Stomach (tissue), 9 donors: Measurements from ENCODE around the gene CYP4F8. TPM values are rescaled to one million over a fixed set of nuclear protein-coding genes. Genes with fewer than 3 reads are reported as not detected.

ENCODE experiments used
- DNase-seq, 2 donors: peaks; one replicate each; pipeline versions ENCODE4 v3.0.0 to v3.0.0-alpha.2; 2013 to 2019
- H3K27ac ChIP-seq, 5 donors: fragments of 200-600 bp in 4 of 5; sonication (generic) in 4 of 5; one replicate each; pipeline ENCODE4 v1.5.1; 2013 to 2019; ENCODE audit warnings: mild to moderate bottlenecking in 1 of 5, moderate library complexity in 1 of 5
- H3K27me3 ChIP-seq, 3 donors: fragments of 200-600 bp; sonication (generic); one replicate each; pipeline ENCODE4 v1.5.1; 2017 to 2019; ENCODE audit warnings: mixed run types in 1 of 3
- H3K36me3 ChIP-seq, 4 donors: fragments of 200-600 bp; sonication (generic); 1 replicate in 3 of 4; 2 replicates in 1 of 4; pipeline ENCODE4 v1.5.1; 2016 to 2019
- H3K4me1 ChIP-seq, 4 donors: fragments of 200-600 bp; sonication (generic); one replicate each; pipeline ENCODE4 v1.5.1; 2016 to 2019
- H3K4me3 ChIP-seq, 4 donors: fragments of 200-600 bp; sonication (generic) in 3 of 4; one replicate each; pipeline ENCODE4 v1.5.1; 2016 to 2019; ENCODE audit warnings: mild to moderate bottlenecking in 1 of 4
- H3K9me3 ChIP-seq, 4 donors: fragments of 200-600 bp; sonication (generic); one replicate each; pipeline ENCODE4 v1.5.1; 2016 to 2019
- EP300 ChIP-seq: sonication (generic); formaldehyde crosslinking; IDR thresholded peaks from one replicate; pipeline ENCODE4 v1.6.1; 2017; ENCODE audit warnings: antibody characterized with exemption
- POLR2A ChIP-seq, 4 donors: fragments of 450-650 bp; IDR thresholded peaks; one replicate each; pipeline ENCODE4 v1.6.1; 2016; ENCODE audit warnings: antibody characterized with exemption in 4 of 4, control low read depth in 2 of 4, mild to moderate bottlenecking in 1 of 4, moderate library complexity in 1 of 4
- POLR2AphosphoS5 ChIP-seq, 3 donors: sonication (generic); formaldehyde crosslinking; IDR thresholded peaks; one replicate each; pipeline ENCODE4 v1.6.1; 2016; ENCODE audit warnings: antibody characterized with exemption in 3 of 3
- WGBS, 5 donors: extraction: QIAGEN DNeasy Blood & Tissue Kit in 3 of 5; methylation state at CpG; one replicate each; pipeline versions ENCODE4 v1.1.5 to v1.1.7; 2013 to 2018; 5-methylcytosine and 5-hydroxymethylcytosine counted together
- intact Hi-C: fragments of 100-400 bp; cut with DNase I; formaldehyde crosslinking; loops from one replicate; pipeline ENCODE4 v1.15.1; 2023; ENCODE audit warnings: low total_unique reads
- polyA plus RNA-seq, 3 donors: library from polyadenylated mRNA; stranded (reverse); fragments of 200-250 nt; gene quantifications; one replicate each; pipeline ENCODE4 v1.2.3, GENCODE V29; 2013
- total RNA-seq, 5 donors: library from RNA; depleted of rRNA; stranded (reverse); fragments of >200 nt; gene quantifications; one replicate each; pipeline versions ENCODE4 v1.1.0 to v1.2.3, GENCODE V29; 2014 to 2016
- TF ChIP-seq, protein P1 (sequence below), 7 experiments: fragments of 450-650 bp in 4 of 7; fragments of 200-600 bp in 3 of 7; sonication (generic) in 3 of 7; IDR thresholded peaks; one replicate each; pipeline ENCODE4 v1.5.1; 2016 to 2019; ENCODE audit warnings: antibody characterized with exemption in 7 of 7, control low read depth in 2 of 7, mild to moderate bottlenecking in 1 of 7
- donor health status: healthy with polysubstance abuse.
- donor health status: Bipolar disorder and iron deficiency.
- donor health status: healthy.

The CYP4F8 gene
- total and polyA plus RNA-seq, 8 donors: not detected

DNA sequence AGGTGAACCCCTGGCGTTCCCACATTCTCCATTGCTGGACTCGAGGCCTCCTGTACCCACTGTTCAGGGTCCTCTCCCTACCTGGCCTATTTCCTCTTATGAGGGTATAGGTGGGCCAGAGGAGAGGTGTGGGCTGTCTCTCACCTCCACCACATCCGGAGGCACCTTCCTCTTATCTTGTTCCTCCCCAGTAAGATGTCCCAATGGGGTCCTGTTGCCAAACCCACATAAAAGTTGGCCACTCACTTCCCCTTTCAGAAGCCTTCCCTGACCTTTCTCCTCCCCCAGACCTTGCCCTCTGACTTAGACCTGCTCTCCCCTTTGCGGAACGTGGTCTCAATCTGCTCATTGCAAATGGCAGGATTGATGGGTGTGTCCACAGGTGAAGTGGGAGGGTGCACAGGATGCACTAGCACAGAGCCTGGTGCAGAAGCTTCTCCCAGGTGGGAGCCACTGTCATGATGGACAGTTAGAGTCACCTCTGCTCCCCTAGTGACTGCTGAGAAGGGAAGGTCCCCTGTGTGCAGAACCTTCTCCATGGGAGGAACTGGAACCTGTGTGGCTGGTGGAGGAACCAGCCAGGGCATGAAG, 27.0 kb downstream of the CYP4F8 start:
- no peak for DNase-seq
- WGBS, 5 donors: 69 to 81% (median 79%) methylated on average over 5 of the region's 5 CpGs
- intact Hi-C loops: no loop called here
- H3K36me3 ChIP-seq: no peaks in the 10 kb centered on the region
- H3K9me3 ChIP-seq: no peaks in the 10 kb centered on the region
- TF ChIP-seq, protein P1, sequence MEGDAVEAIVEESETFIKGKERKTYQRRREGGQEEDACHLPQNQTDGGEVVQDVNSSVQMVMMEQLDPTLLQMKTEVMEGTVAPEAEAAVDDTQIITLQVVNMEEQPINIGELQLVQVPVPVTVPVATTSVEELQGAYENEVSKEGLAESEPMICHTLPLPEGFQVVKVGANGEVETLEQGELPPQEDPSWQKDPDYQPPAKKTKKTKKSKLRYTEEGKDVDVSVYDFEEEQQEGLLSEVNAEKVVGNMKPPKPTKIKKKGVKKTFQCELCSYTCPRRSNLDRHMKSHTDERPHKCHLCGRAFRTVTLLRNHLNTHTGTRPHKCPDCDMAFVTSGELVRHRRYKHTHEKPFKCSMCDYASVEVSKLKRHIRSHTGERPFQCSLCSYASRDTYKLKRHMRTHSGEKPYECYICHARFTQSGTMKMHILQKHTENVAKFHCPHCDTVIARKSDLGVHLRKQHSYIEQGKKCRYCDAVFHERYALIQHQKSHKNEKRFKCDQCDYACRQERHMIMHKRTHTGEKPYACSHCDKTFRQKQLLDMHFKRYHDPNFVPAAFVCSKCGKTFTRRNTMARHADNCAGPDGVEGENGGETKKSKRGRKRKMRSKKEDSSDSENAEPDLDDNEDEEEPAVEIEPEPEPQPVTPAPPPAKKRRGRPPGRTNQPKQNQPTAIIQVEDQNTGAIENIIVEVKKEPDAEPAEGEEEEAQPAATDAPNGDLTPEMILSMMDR (IDR thresholded peaks at IDR 0.05): no peak
- TF ChIP-seq POLR2AphosphoS5 (IDR thresholded peaks at IDR 0.05) (no peak), EP300 (no peak), POLR2A (IDR thresholded peaks at IDR 0.05) (no peak)
- peaks cover 7 to 21% (median 12%) of the 10 kb centered on the region in 4 donors for H3K4me1 ChIP-seq
- peak overlapping the region in 4 of 5 donors; percentile 60 to 76 (median 72) for H3K27ac ChIP-seq
- H3K4me3 ChIP-seq: no peak overlapping the region
- H3K27me3 ChIP-seq: peaks cover 0 to 16% (median 0%) of the 10 kb centered on the region in 3 donors

DNA sequence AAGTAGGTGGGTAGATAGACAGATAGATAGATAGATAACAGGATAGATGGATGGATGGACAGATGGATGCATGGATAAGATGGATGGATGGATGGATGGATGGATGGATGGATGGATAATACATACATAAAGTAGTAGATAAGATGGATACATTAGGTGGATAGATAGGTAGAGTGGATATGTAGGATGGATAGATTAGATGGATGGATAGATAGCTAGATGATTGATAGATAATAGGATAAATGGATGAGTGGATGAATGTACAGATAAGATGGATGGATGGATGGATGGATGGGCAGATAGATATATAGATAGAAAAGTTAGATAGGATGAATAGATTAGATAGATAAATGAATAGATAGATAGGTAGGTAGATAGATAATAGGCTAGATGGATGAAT, 27.8 kb downstream of the CYP4F8 start:
- TF ChIP-seq POLR2AphosphoS5 (IDR thresholded peaks at IDR 0.05): no peak
- TF ChIP-seq POLR2A (IDR thresholded peaks at IDR 0.05): no peak
- no peak for TF ChIP-seq EP300
- TF ChIP-seq, protein P1 (IDR thresholded peaks at IDR 0.05): no peak
- Histone ChIP-seq H3K4me3 (no peak overlapping the region), H3K36me3 (no peaks in the 10 kb centered on the region), H3K4me1 (peaks cover 7 to 21% (median 12%) of the 10 kb centered on the region in 4 donors), H3K27ac (no peak overlapping the region), H3K27me3 (peaks cover 0 to 18% (median 0%) of the 10 kb centered on the region in 3 donors), H3K9me3 (no peaks in the 10 kb centered on the region)
- intact Hi-C loops: no loop called here
- no peak for DNase-seq

DNA sequence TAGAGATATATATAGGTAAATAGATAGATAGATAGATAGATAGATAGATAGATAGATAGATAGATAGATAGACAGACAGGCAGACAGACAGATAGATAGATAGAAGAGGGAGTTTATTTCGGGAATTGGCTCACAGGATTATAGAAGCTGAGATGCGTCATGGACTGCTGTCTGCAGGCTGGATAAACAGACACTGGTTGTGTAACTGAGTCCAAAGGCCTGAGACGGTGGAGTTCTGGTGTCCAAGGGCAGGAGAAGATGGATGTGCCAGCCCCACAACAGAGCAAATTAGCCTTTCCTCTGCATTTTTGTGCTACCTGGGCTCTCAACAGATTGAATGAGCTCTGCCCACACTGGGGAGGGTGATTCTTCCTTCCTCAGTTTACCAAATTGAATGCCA, 28.4 kb downstream of the CYP4F8 start:
- H3K4me1 ChIP-seq: peaks cover 7 to 21% (median 12%) of the 10 kb centered on the region in 4 donors
- no peak overlapping the region for H3K27ac ChIP-seq
- no peak overlapping the region for H3K4me3 ChIP-seq
- 74 to 88% (median 79%) methylated on average over 3 of the region's 3 CpGs for WGBS, 5 donors
- peaks cover 0 to 18% (median 0%) of the 10 kb centered on the region in 3 donors for H3K27me3 ChIP-seq
- intact Hi-C loops: no loop called here
- no peaks in the 10 kb centered on the region for H3K9me3 ChIP-seq
- no peak for DNase-seq
- TF ChIP-seq POLR2AphosphoS5 (IDR thresholded peaks at IDR 0.05) (no peak), EP300 (no peak), POLR2A (IDR thresholded peaks at IDR 0.05) (no peak)
- TF ChIP-seq, protein P1 (IDR thresholded peaks at IDR 0.05): no peak
- no peaks in the 10 kb centered on the region for H3K36me3 ChIP-seq

DNA sequence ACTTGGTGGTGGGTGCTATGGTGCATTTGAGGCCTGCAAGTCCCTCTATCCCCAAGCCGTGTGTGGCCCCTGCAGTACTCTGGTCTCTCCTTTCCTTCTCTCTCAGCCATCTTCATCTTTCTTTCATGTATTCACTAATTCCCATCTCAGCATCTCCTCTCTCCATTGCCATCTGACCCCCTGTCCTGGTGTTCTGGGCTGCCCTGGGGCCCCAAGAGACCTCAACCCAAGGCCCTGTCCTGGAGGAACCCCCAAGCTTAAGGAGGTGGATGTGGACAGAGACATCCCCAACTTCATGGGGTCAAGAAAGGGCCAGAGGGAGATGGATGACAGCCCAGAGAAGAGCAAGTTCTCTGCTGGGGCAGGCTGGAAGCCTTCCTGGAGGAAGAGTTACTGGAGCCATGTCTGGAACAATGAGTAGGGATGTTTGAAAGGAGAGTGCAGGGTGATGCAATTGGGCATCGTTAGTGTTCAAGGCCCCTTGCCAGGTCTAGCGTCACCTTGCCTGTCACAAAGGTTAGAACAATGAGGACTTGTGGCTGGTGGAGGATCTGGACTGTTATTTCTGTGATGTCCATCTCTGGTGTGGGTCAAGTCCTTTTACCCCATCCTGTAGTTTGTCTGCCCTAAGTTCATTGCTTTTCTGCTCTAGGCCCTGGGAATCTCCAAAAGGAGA, 29.2 kb downstream of the CYP4F8 start:
- intact Hi-C loops: no loop called here
- Histone ChIP-seq H3K9me3 (no peaks in the 10 kb centered on the region), H3K27ac (no peak overlapping the region), H3K4me3 (no peak overlapping the region), H3K36me3 (no peaks in the 10 kb centered on the region), H3K27me3 (peaks cover 0 to 18% (median 0%) of the 10 kb centered on the region in 3 donors), H3K4me1 (peaks cover 7 to 21% (median 12%) of the 10 kb centered on the region in 4 donors)
- 74 to 93% (median 86%) methylated on average over 3 of the region's 3 CpGs for WGBS, 5 donors
- DNase-seq: no peak
- no peak for TF ChIP-seq EP300
- no peak for TF ChIP-seq POLR2AphosphoS5 (IDR thresholded peaks at IDR 0.05)
- TF ChIP-seq, protein P1 (IDR thresholded peaks at IDR 0.05): no peak
- TF ChIP-seq POLR2A (IDR thresholded peaks at IDR 0.05): no peak
